ENCODE results near the gene ZNF335.
"Not testable (repeated sequence)": the region's sequence is repeated elsewhere in the genome, so short reads cannot be mapped to it uniquely, and the experiment has no call there.

The ZNF335 gene

DNA sequence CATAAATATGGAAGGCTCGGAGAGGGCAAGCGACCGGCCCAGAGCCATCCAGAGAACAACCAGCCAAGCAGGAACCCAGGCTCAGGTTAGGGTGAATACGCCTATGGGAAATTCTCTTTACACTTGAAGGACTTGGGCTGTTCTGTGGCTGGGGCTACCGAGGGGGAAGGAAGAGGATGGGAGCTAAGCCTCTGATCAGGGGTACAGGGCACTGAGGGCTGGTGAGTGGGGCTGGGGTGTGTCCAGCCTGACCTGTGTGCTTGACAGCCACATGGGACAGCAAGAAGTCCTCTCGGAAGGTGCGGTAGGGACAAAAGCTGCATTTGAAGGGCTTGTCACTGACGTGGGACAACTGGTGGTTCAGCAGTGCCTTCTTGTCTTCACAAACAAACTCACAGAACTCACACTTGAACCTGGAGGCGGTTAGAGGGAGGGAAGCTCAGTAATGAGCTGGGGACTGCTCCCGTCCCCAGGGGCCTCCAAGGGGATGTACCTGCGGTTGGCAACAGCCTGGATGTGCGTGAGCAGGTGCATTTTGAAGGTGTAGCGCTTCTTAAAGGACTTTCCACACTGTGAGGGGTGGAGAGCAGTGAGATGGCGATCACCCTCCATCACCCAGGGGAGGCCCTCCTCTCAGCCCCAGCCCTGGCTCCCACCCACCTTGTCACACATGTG is 11.9 kb downstream of the ZNF335 start:
- H3K36me3 ChIP-seq (ENCODE audit: control insufficient read depth, insufficient read depth, low read length), result peaks cover 82% of the 10 kb centered on the region
- no peak overlapping the region for H3K9ac ChIP-seq (ENCODE audit: low read depth, low read length)
- no peak overlapping the region for H3K4me3 ChIP-seq (ENCODE audit: low read depth, low read length)
- no peaks in the 10 kb centered on the region for H3K9me3 ChIP-seq (ENCODE audit: control insufficient read depth, insufficient read depth, low read length)
- no peaks in the 10 kb centered on the region for H3K4me1 ChIP-seq (ENCODE audit: control insufficient read depth, insufficient read depth, low read length)
- H3K27ac ChIP-seq (ENCODE audit: low read depth, low read length), result no peak overlapping the region
- H3K27me3 ChIP-seq (ENCODE audit: control insufficient read depth, insufficient read depth, low read length), result no peaks in the 10 kb centered on the region

GRCh38 chr20:45959126-45959525 is 12.9 kb downstream of the ZNF335 start:
- Histone ChIP-seq H3K27me3 (ENCODE audit: control insufficient read depth, insufficient read depth, low read length) (no peaks in the 10 kb centered on the region), H3K9ac (ENCODE audit: low read depth, low read length) (no peak overlapping the region), H3K27ac (ENCODE audit: low read depth, low read length) (no peak overlapping the region), H3K36me3 (ENCODE audit: control insufficient read depth, insufficient read depth, low read length) (peaks cover 73% of the 10 kb centered on the region), H3K4me1 (ENCODE audit: control insufficient read depth, insufficient read depth, low read length) (no peaks in the 10 kb centered on the region), H3K4me3 (ENCODE audit: low read depth, low read length) (no peak overlapping the region), H3K9me3 (ENCODE audit: control insufficient read depth, insufficient read depth, low read length) (no peaks in the 10 kb centered on the region)

DNA sequence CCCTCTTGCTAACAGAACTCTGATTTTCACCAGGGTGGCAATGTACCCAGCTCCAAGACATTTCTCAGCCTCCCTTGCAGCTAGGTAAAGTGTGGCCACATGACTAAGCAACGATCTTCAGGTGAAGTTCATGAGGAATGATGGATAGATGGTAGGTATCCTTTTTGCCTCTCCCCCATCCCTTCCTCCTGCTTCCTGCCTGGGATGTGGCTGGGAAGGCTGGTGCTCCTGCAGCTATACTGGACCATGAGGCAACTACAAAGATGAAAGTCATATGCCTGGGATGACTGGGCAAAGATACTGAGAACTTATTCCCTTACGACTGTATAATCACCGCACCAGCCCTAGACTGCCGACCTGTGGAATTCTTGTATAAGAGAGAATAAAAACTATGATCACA is 13.4 kb downstream of the ZNF335 start:
- H3K4me1 ChIP-seq (ENCODE audit: control insufficient read depth, insufficient read depth, low read length), result no peaks in the 10 kb centered on the region
- no peaks in the 10 kb centered on the region for H3K9me3 ChIP-seq (ENCODE audit: control insufficient read depth, insufficient read depth, low read length)
- H3K27me3 ChIP-seq (ENCODE audit: control insufficient read depth, insufficient read depth, low read length), result no peaks in the 10 kb centered on the region
- H3K4me3 ChIP-seq (ENCODE audit: low read depth, low read length), result no peak overlapping the region
- H3K27ac ChIP-seq (ENCODE audit: low read depth, low read length), result no peak overlapping the region
- H3K36me3 ChIP-seq (ENCODE audit: control insufficient read depth, insufficient read depth, low read length), result peaks cover 68% of the 10 kb centered on the region
- H3K9ac ChIP-seq (ENCODE audit: low read depth, low read length), result no peak overlapping the region

DNA sequence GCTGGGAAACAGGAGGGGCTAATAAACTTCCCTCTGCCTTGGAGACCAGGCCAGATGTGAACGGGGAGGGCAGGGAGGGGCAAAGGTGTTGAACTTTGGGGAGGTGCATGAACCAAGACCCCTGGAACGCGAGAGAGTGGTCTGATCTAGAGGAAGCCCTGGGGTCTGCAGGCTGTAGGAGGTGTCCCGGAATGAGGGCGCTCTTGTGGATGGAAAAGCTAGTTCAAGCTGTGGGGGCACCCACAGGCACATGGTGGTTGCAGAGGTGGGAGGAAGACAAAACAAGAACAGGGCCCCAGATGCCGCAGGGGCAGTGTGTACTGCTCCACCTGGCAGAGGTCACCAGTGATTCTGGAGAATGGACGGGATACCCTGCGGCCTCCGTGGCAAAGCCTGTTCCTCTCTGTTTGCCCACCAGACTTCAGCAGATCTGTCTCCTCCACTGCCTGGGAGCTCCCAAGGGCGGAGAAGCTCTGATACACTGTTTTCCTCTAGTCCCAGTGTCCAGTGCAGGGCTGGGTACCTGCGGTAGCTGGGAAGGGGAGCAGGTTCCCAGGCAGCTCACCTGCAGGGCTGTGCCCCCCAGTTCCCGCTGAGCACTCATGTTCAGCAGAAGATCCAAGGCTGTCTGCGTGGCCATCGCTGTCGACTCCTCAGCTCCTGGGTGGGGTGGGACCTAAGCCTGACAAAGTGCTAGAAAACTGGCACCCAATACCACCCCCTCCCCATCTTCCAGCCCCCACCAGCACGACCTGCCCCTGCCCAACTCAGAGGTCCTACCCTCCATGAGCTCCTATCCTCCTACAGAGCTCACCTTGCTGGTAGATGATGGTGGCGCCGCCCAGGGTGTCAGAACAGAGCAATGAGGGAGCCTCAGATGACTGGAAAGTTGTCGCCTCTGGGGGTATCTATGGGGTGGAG is 14.7 kb downstream of the ZNF335 start:
- H3K36me3 ChIP-seq (ENCODE audit: control insufficient read depth, insufficient read depth, low read length), result peaks cover 70% of the 10 kb centered on the region
- H3K4me3 ChIP-seq (ENCODE audit: low read depth, low read length), result no peak overlapping the region
- H3K27me3 ChIP-seq (ENCODE audit: control insufficient read depth, insufficient read depth, low read length), result no peaks in the 10 kb centered on the region

DNA sequence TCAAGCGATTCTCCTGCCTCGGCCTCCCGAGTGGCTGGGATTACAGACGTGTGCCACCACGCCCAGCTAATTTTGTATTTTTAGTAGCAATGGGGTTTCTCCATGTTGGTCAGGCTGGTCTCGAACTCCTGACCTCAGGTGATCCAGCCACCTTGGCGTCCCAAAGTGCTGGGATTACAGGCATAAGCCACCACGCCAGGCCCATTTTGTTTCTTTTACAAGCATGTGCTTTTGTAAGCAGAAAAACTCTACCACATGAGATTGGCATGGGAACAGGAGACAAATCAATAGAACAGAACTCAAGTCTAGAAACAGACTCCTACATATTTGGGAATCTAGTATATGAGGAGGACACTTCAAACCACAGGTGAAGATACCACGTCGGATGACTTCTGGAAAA is 15.7 kb downstream of the ZNF335 start:
- not testable (repeated sequence) for H3K27ac ChIP-seq (ENCODE audit: low read depth, low read length); H3K4me1 ChIP-seq (ENCODE audit: control insufficient read depth, insufficient read depth, low read length); H3K9me3 ChIP-seq (ENCODE audit: control insufficient read depth, insufficient read depth, low read length); H3K4me3 ChIP-seq (ENCODE audit: low read depth, low read length); H3K9ac ChIP-seq (ENCODE audit: low read depth, low read length); H3K27me3 ChIP-seq (ENCODE audit: control insufficient read depth, insufficient read depth, low read length)
- H3K36me3 ChIP-seq (ENCODE audit: control insufficient read depth, insufficient read depth, low read length), result peaks cover 70% of the 10 kb centered on the region

More for the DNA sequence above, 14.7 kb downstream of the ZNF335 start:
- Histone ChIP-seq H3K27ac (ENCODE audit: low read depth, low read length) (no peak overlapping the region), H3K9me3 (ENCODE audit: control insufficient read depth, insufficient read depth, low read length) (no peaks in the 10 kb centered on the region), H3K9ac (ENCODE audit: low read depth, low read length) (no peak overlapping the region), H3K4me1 (ENCODE audit: control insufficient read depth, insufficient read depth, low read length) (no peaks in the 10 kb centered on the region)

- no peaks in the 10 kb centered on the region for H3K9me3 ChIP-seq (ENCODE audit: control insufficient read depth, insufficient read depth, low read length)
- no peak overlapping the region for H3K27ac ChIP-seq (ENCODE audit: low read depth, low read length)
- peaks cover 66% of the 10 kb centered on the region for H3K36me3 ChIP-seq (ENCODE audit: control insufficient read depth, insufficient read depth, low read length)
- no peaks in the 10 kb centered on the region for H3K4me1 ChIP-seq (ENCODE audit: control insufficient read depth, insufficient read depth, low read length)
- no peak overlapping the region for H3K9ac ChIP-seq (ENCODE audit: low read depth, low read length)
- H3K4me3 ChIP-seq (ENCODE audit: low read depth, low read length), result no peak overlapping the region
- H3K27me3 ChIP-seq (ENCODE audit: control insufficient read depth, insufficient read depth, low read length), result no peaks in the 10 kb centered on the region
Measured at GRCh38 chr20:45953672-45954071, 18.3 kb downstream of the ZNF335 start.

GRCh38 chr20:45952861-45953260 is 19.1 kb downstream of the ZNF335 start:
- no peaks in the 10 kb centered on the region for H3K9me3 ChIP-seq (ENCODE audit: control insufficient read depth, insufficient read depth, low read length)
- H3K4me1 ChIP-seq (ENCODE audit: control insufficient read depth, insufficient read depth, low read length), result no peaks in the 10 kb centered on the region
- no peak overlapping the region for H3K9ac ChIP-seq (ENCODE audit: low read depth, low read length)
- no peaks in the 10 kb centered on the region for H3K27me3 ChIP-seq (ENCODE audit: control insufficient read depth, insufficient read depth, low read length)
- H3K27ac ChIP-seq (ENCODE audit: low read depth, low read length), result no peak overlapping the region
- H3K4me3 ChIP-seq (ENCODE audit: low read depth, low read length), result no peak overlapping the region
- H3K36me3 ChIP-seq (ENCODE audit: control insufficient read depth, insufficient read depth, low read length), result peaks cover 67% of the 10 kb centered on the region

GRCh38 chr20:45951925-45952834 is 19.8 kb downstream of the ZNF335 start:
- H3K27ac ChIP-seq (ENCODE audit: low read depth, low read length), result no peak overlapping the region
- H3K9ac ChIP-seq (ENCODE audit: low read depth, low read length), result no peak overlapping the region
- no peaks in the 10 kb centered on the region for H3K4me1 ChIP-seq (ENCODE audit: control insufficient read depth, insufficient read depth, low read length)
- H3K9me3 ChIP-seq (ENCODE audit: control insufficient read depth, insufficient read depth, low read length), result no peaks in the 10 kb centered on the region
- H3K4me3 ChIP-seq (ENCODE audit: low read depth, low read length), result no peak overlapping the region
- no peaks in the 10 kb centered on the region for H3K27me3 ChIP-seq (ENCODE audit: control insufficient read depth, insufficient read depth, low read length)
- H3K36me3 ChIP-seq (ENCODE audit: control insufficient read depth, insufficient read depth, low read length), result peaks cover 67% of the 10 kb centered on the region

- peaks cover 77% of the 10 kb centered on the region for H3K36me3 ChIP-seq (ENCODE audit: control insufficient read depth, insufficient read depth, low read length)
- H3K4me3 ChIP-seq (ENCODE audit: low read depth, low read length), result no peak overlapping the region
- no peaks in the 10 kb centered on the region for H3K4me1 ChIP-seq (ENCODE audit: control insufficient read depth, insufficient read depth, low read length)
- H3K9me3 ChIP-seq (ENCODE audit: control insufficient read depth, insufficient read depth, low read length), result no peaks in the 10 kb centered on the region
- H3K27ac ChIP-seq (ENCODE audit: low read depth, low read length), result no peak overlapping the region
- H3K9ac ChIP-seq (ENCODE audit: low read depth, low read length), result no peak overlapping the region
- H3K27me3 ChIP-seq (ENCODE audit: control insufficient read depth, insufficient read depth, low read length), result no peaks in the 10 kb centered on the region
Measured at GRCh38 chr20:45950330-45950646, 21.7 kb downstream of the ZNF335 start.

DNA sequence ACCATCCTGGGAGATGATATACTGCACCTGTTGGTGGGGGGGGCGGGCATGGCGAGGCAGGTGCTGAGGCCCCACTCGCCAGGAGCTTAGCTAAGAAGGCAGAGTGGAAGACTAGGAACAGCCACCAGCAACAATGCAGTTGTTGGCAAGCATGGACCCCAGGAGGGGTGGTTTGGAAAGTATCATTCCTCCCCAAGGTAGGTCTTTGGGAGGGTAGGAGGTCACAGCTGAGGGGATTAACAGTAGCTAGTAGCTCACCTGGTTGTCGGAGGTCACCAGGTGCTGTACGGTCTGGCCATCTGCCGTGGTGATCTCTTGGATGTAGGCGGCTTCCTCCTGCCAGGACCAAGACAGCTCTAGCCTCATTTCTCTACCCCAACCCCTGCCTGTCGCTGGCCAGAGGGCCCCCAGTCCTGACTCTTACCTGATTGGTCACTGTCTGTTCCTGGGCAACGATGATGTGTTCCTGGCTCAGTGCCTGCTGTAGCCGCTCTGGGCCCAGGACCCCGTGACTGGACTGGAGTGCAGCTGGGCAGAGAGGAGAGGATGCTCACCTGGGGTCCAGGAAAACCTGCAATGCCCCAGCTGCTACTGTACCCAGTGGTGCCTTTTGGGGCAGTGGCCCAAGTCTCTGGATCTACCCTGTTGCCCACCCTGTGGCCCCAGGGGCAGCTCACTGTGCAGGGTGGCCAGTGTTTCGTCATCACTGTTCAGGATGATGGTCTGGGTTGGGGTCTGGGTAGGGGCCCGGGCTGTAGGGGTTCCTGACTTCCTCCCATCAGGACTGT is 22.3 kb downstream of the ZNF335 start:
- Histone ChIP-seq H3K36me3 (ENCODE audit: control insufficient read depth, insufficient read depth, low read length) (peaks cover 83% of the 10 kb centered on the region), H3K27me3 (ENCODE audit: control insufficient read depth, insufficient read depth, low read length) (no peaks in the 10 kb centered on the region), H3K4me3 (ENCODE audit: low read depth, low read length) (no peak overlapping the region), H3K9ac (ENCODE audit: low read depth, low read length) (no peak overlapping the region), H3K9me3 (ENCODE audit: control insufficient read depth, insufficient read depth, low read length) (no peaks in the 10 kb centered on the region), H3K27ac (ENCODE audit: low read depth, low read length) (no peak overlapping the region), H3K4me1 (ENCODE audit: control insufficient read depth, insufficient read depth, low read length) (no peaks in the 10 kb centered on the region)

All from HUES48 (cell line).